ENCODE measurements around the gene MPZL1.

MPZL1 gene

GRCh38 chr1:167721617-167722151 lies at the start of gene MPZL1:
TSS of gene MPZL1 (plus strand) at chr1:167721982. CDS start at chr1:167722152, 170 bp downstream.
- DNase-seq = peak; percentile 97

- no peak for DNase-seq
Observed at GRCh38 chr1:167672831-167673230, 49.0 kb upstream of the MPZL1 start.

GRCh38 chr1:167673265-167673664 lies 48.5 kb upstream of the MPZL1 start:
- no peak for DNase-seq

- no peak for DNase-seq
Observed at GRCh38 chr1:167674156-167674555, 47.6 kb upstream of the MPZL1 start.

- DNase-seq = no peak
Observed at GRCh38 chr1:167675440-167675839, 46.3 kb upstream of the MPZL1 start.

- no peak for DNase-seq
Observed at GRCh38 chr1:167676205-167676915, 45.4 kb upstream of the MPZL1 start.

GRCh38 chr1:167676916-167677848 lies 44.6 kb upstream of the MPZL1 start:
- DNase-seq = no peak

GRCh38 chr1:167678422-167678821 lies 43.4 kb upstream of the MPZL1 start:
- DNase-seq = peak; percentile 44

- no peak for DNase-seq
Observed at GRCh38 chr1:167678838-167679237, 42.9 kb upstream of the MPZL1 start.

GRCh38 chr1:167679714-167680113 lies 42.1 kb upstream of the MPZL1 start:
- no peak for DNase-seq

- no peak for DNase-seq
Observed at GRCh38 chr1:167681024-167681423, 40.8 kb upstream of the MPZL1 start.

GRCh38 chr1:167681451-167682098 lies 40.2 kb upstream of the MPZL1 start:
- DNase-seq = no peak

GRCh38 chr1:167683226-167683625 lies 38.6 kb upstream of the MPZL1 start:
- no peak for DNase-seq

GRCh38 chr1:167683641-167684502 lies 37.9 kb upstream of the MPZL1 start:
- no peak for DNase-seq

GRCh38 chr1:167685844-167686243 lies 35.9 kb upstream of the MPZL1 start:
- no peak for DNase-seq

GRCh38 chr1:167687919-167688519 lies 33.8 kb upstream of the MPZL1 start:
- peak; percentile 95 for DNase-seq

GRCh38 chr1:167689567-167689920 lies 32.2 kb upstream of the MPZL1 start:
- DNase-seq = no peak

- DNase-seq = no peak
Observed at GRCh38 chr1:167690053-167690452, 31.7 kb upstream of the MPZL1 start.

GRCh38 chr1:167693425-167694045 lies 28.2 kb upstream of the MPZL1 start:
- no peak for DNase-seq

GRCh38 chr1:167694691-167695090 lies 27.1 kb upstream of the MPZL1 start:
- DNase-seq = no peak

- DNase-seq = no peak
Observed at GRCh38 chr1:167695147-167695546, 26.6 kb upstream of the MPZL1 start.
